ENCODE measurements around the gene UGGT1.

The UGGT1 gene

DNA sequence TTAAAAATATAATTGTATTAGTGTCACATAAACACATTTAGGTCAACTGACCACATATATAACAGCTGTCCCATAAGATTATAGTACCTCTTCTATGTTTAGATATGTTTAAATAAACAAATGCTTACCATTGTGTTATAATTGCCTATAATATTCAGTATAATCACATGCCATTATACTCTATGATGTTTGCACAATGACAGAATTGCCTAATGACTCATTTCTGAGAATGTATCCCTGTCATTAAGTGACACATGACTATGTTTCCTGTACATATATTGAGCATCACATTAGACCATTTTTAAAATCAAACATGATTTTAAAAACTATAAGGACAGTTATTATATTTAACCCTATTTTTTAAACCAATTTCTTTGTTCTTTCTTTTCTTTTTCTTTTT, 137.9 kb downstream of the UGGT1 start:
- DNase-seq = peak in 2 of 3 experiments; percentile 15 to 89

DNA sequence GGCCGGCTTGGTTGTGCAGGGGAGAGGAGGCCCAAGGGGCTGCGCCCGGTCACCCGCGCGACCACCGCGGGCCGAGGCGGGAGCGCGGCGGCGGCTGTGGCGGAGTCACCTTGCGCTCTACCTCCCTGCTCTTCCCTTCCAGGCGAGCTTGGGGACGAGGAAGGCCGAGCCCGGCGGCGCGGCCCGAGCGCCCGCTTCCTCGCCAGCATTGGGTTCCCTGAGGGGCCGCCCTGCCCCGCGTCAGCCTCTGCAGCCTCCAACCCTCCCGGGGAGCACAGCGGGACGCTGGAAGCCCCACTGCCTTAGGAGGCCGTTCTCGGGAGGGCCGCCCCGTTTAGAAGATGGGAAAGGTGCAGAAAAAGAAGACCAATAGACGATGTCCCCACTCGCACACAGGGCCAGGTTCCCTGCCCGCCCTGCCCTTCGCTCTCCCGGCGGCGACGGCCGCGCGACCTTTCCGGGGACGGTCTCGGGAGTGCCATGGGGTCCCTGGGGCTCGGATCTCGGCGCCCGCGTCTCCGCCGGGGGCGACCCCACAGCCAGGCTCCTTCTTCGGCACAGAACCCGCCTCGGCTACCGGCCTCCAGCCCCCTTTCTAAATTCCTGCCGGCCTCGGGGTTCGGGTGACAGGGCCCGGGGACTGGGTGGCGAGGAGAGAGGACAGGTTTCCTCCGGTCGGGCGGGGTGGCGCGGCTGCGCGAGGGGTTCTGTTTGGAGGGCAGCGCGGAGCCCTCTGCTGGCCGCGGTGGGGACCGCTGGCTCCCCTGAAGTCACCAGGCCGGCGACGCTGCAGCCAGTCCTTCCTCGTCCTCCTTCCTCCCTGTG, 142.2 kb downstream of the UGGT1 start:
- DNase-seq = peak; percentile 52 to 86 (median 83)

DNA sequence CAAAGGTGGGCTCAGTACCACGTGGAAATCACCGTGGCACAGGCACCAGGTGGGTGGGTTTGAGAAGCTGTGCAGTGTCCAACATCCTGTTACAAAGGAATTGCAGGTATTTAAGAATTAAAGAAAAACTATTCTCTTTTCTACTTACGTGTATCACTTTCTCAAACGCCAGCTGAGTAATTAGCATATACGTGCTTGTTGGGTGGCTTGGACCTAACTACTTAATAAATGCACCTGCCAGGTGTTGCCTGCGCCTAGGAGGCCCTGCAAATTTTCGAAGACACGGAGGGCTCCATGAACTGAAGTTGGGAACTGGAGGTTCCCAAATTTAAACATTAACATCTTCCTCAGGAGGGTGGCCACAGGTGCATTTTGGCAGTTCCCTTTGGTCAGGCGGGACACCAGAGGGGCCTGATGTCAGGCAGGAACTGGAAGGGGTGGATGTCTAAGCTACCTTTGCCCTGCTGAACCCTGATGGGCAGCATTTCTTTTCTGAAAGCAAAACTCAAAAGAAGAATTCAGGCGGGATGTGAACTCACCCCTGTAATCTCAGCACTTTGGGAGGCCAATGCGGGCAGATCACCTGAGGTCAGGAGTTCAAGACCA, 142.9 kb downstream of the UGGT1 start:
- DNase-seq = peak in 2 of 3 experiments; percentile 37 to 86

DNA sequence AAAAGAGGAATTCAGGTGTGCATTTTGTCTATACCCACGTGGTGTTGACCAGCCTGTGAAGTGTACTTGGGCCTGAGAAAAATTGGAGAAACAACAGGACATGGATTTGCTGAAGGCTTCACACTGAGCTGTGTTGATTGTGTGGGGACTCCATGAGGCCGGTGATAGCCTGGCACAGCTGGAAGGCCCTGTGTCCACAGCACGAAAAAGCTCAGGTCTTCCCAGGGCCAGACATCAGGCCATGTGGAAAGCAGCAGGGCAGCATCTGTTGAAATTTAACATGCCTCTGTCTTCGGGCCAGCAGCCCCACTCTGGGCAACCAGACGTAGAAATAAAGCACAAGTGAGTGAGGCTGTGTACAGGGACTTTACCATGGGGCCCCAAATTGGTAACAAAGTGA, 143.6 kb downstream of the UGGT1 start:
- DNase-seq = peak in 2 of 3 experiments; percentile 34 to 79

DNA sequence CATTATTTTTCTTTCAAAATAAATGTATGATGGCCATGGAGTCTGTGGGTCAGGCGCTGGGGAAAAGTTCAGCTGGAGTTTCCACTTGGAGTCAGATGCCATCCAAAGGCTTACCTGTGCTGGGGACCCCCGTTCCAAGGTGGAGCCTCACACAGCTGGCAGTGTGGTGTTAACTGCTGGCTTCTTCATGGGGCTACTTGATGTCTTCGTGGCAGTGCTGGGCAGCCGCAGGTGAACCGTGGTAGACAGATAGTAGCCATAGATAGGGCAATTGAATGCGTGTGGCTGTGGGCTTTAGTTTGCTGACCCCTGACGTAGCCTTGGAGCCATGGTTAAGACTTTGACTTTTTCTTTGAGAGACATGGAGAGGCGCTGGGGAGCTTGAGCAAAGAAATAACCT, 144.6 kb downstream of the UGGT1 start:
- no peak for DNase-seq

DNA sequence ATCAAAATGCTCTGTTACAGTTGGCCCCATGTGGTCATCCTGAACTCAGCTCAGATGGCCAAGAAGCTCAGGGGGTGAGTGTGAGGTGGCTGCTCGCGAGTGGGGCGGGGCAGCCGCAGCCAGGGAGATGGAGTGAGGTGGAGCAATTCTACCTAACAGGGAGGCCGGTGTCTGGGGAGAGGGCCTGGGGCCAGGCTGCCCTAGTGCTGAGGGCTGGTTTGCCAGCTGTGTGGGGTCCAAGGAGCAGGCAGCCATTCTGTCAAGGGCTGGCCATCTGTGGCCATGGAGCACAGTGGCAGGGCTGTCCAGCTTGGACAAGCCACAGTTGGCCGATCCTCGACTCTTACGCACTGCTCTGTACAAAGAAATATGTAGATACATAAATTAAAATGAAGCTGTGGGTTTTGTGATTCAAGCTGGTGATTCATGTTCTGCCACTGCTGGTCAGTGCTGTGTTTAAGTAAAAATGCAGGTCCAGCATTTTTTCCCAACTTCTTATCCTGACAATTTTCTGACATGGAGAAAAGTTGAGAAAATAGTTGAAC, 145.6 kb downstream of the UGGT1 start:
- no peak for DNase-seq

DNA sequence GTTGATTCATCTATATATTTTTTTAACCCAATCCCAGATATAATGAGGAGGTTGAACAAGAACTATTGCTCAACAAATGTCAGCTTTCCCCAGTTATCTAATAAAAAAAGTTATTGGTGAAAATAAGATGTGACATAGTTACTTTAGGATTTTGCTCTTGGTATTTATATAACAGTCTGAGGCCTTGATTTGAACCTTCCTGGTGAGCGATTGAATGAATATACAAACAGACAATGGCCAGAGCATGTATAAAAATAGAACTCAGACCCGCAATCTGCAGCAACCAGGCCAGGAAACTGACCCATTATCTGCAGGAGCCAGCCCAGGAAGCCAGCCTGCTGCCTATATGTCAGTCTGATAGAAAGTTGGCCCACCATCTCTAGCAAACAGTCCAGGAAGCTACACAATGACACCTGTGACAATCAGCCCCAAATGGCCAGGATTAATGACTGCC, 146.1 kb downstream of the UGGT1 start:
- no peak for DNase-seq

DNA sequence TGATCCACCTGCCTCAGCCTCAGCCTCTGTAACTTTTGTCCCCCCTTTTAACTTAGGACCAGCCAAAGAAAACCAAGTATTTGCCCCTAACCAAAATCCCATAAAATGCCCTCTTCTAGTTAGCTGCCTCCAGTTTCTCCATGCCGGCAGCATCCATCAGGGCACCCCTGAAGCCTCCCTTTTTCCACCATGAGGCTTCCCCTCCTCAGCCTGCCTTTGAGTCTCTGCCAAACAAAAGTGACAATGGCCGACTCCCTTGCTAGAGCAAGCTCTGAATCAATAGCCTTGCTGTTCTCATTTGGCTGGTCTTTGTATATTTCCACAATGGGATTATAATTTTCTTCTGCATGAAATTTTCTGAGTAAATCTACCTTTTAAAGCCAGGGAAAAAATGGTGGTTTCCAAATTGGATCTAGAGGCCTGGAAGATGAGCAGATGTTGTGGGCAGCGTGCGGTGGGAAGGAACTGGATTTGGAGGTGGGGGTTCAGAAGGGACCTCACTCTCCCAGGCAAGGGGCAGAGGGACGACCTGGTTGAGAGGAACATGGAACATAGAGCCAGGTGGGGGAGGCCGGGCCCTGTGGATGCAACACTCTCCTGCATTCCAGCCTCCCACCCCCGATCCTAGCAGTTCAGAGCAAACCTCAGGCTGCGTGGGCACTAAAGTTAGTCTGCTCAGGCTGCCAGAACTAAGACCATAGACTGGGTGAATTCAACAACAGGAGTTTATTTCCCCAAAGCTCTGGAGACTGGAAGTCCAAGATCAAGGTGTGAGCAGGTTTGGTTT, 147.1 kb downstream of the UGGT1 start:
- DNase-seq = no peak

DNA sequence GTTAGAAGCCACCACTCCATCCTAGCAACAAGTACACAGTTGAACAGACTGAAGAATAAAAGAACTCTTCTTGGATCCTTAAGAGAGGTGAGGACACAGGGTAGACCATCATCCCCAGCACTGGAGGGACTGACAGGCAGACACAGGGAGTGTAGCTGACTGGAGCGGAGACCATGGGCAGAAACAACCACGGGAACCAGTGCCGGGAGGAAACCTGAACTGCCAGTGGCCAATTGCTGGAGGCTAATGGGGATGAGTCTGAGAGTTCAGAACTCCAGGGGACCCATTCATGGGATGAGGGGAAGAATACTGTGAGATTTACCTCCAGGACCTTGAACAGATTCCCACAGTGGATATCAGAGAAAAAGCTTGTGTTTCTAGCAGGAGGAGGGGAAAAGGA, 150.9 kb downstream of the UGGT1 start:
- no peak for DNase-seq

All from NCI-H1417 (cell line).